Sigmoid colon (tissue), 7 donors: ENCODE results near the gene WFDC10B. TPM values are rescaled to one million over a fixed set of nuclear protein-coding genes. Genes with fewer than 3 reads are reported as not detected.
"Not testable (repeated sequence)": the region's sequence is repeated elsewhere in the genome, so short reads cannot be mapped to it uniquely, and the experiment has no call there.

ENCODE experiments used
- DNase-seq: peaks from one replicate; pipeline ENCODE4 v3.0.0-alpha.2; 2019
- H3K27ac ChIP-seq, 4 donors: fragments of 200-600 bp; sonication (generic); one replicate each; pipeline ENCODE4 v1.5.1; 2016 to 2019; ENCODE audit warnings: mild to moderate bottlenecking in 1 of 4
- H3K27me3 ChIP-seq, 3 donors: fragments of 200-600 bp; sonication (generic); one replicate each; pipeline ENCODE4 v1.5.1; 2019; ENCODE audit warnings: mild to moderate bottlenecking in 1 of 3
- H3K36me3 ChIP-seq, 4 donors: fragments of 200-600 bp; sonication (generic); one replicate each; pipeline ENCODE4 v1.5.1; 2016 to 2019
- H3K4me1 ChIP-seq, 4 donors: fragments of 200-600 bp; sonication (generic); one replicate each; pipeline ENCODE4 v1.5.1; 2017 to 2019
- H3K4me3 ChIP-seq, 4 donors: fragments of 200-600 bp; sonication (generic); one replicate each; pipeline ENCODE4 v1.5.1; 2017 to 2019; ENCODE audit warnings: mild to moderate bottlenecking in 2 of 4, moderate library complexity in 1 of 4
- H3K9me3 ChIP-seq, 4 donors: fragments of 200-600 bp in 3 of 4; sonication (generic) in 3 of 4; one replicate each; pipeline versions ENCODE4 v1.5.1 to v1.6.1; 2013 to 2019
- EP300 ChIP-seq, 4 donors: sonication (generic); formaldehyde crosslinking; IDR thresholded peaks; one replicate each; pipeline ENCODE4 v1.6.1; 2017; ENCODE audit warnings: antibody characterized with exemption in 4 of 4
- POLR2A ChIP-seq, 2 donors: fragments of 450-650 bp; IDR thresholded peaks; one replicate each; pipeline ENCODE4 v1.6.1; 2016; ENCODE audit warnings: antibody characterized with exemption in 2 of 2, mild to moderate bottlenecking in 2 of 2, moderate library complexity in 2 of 2
- POLR2AphosphoS5 ChIP-seq, 4 donors: sonication (generic); formaldehyde crosslinking; IDR thresholded peaks; one replicate each; pipeline ENCODE4 v1.6.1; 2017; ENCODE audit warnings: antibody characterized with exemption in 4 of 4
- WGBS, 2 donors: extraction: QIAGEN DNeasy Blood & Tissue Kit; methylation state at CpG; one replicate each; pipeline ENCODE4 v1.1.7; 2013; 5-methylcytosine and 5-hydroxymethylcytosine counted together
- intact Hi-C: fragments of 100-400 bp; cut with DNase I; formaldehyde crosslinking; loops from one replicate; pipeline ENCODE4 v1.15.1; 2023
- polyA plus RNA-seq, 3 donors: library from polyadenylated mRNA; stranded (reverse); fragments of 200-250 nt; gene quantifications; one replicate each; pipeline ENCODE4 v1.2.3, GENCODE V29; 2013
- total RNA-seq, 4 donors: library from RNA; depleted of rRNA; stranded (reverse); fragments of >200 nt; gene quantifications; one replicate each; pipeline ENCODE4 v1.1.0, GENCODE V29; 2016
- TF ChIP-seq, protein P1 (sequence below), 4 experiments: fragments of 450-650 bp in 3 of 4; fragments of 200-600 bp in 1 of 4; IDR thresholded peaks; one replicate each; pipeline ENCODE4 v1.5.1; 2016 to 2019; ENCODE audit warnings: antibody characterized with exemption in 4 of 4, mild to moderate bottlenecking in 3 of 4, moderate library complexity in 2 of 4
- donor health status: healthy with polysubstance abuse.
- donor health status: Bipolar disorder and iron deficiency.
- donor health status: healthy.

The WFDC10B gene
- total and polyA plus RNA-seq, 7 donors: 0.52 TPM; not detected in 6

DNA sequence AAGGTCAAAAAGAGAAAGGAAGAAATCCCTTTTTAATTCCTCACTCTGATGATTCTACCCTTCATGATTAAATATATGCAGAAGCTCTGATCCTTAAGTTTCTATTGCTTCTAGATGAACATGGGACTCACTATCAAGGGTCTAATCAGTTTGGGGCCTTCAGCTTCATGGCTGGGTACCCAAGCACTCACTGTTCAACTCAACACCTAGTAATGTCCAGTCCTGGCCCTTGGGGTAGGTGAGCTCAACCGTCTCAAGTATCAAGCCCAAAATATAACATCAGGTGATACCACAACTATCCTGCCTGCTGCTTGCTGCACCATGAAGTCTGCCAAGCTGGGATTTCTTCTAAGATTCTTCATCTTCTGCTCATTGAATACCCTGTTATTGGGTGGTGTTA, 17.2 kb upstream of the WFDC10B start, which contains the start of gene SPINT4:
Gene SPINT4 (plus strand): TSS at position 301 of the 400 bp plus-strand sequence. CDS start 21 bp downstream, at position 322.
- no peak for DNase-seq
- no peaks in the 10 kb centered on the region for H3K9me3 ChIP-seq
- WGBS, 2 donors: 87 to 96% methylated on average over 1 of the region's 1 CpG
- H3K27ac ChIP-seq: no peak within 1 kb of the TSS
- no peaks in the 10 kb centered on the region for H3K36me3 ChIP-seq
- no peaks in the 10 kb centered on the region for H3K4me1 ChIP-seq
- H3K27me3 ChIP-seq: no peaks in the 10 kb centered on the region
- TF ChIP-seq POLR2A (IDR thresholded peaks at IDR 0.05) (no peak), EP300 (IDR thresholded peaks at IDR 0.05) (no peak)
- TF ChIP-seq, protein P1, sequence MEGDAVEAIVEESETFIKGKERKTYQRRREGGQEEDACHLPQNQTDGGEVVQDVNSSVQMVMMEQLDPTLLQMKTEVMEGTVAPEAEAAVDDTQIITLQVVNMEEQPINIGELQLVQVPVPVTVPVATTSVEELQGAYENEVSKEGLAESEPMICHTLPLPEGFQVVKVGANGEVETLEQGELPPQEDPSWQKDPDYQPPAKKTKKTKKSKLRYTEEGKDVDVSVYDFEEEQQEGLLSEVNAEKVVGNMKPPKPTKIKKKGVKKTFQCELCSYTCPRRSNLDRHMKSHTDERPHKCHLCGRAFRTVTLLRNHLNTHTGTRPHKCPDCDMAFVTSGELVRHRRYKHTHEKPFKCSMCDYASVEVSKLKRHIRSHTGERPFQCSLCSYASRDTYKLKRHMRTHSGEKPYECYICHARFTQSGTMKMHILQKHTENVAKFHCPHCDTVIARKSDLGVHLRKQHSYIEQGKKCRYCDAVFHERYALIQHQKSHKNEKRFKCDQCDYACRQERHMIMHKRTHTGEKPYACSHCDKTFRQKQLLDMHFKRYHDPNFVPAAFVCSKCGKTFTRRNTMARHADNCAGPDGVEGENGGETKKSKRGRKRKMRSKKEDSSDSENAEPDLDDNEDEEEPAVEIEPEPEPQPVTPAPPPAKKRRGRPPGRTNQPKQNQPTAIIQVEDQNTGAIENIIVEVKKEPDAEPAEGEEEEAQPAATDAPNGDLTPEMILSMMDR (IDR thresholded peaks at IDR 0.05): no peak
- intact Hi-C loops: no loop called here
- H3K4me3 ChIP-seq: no peak within 1 kb of the TSS

DNA sequence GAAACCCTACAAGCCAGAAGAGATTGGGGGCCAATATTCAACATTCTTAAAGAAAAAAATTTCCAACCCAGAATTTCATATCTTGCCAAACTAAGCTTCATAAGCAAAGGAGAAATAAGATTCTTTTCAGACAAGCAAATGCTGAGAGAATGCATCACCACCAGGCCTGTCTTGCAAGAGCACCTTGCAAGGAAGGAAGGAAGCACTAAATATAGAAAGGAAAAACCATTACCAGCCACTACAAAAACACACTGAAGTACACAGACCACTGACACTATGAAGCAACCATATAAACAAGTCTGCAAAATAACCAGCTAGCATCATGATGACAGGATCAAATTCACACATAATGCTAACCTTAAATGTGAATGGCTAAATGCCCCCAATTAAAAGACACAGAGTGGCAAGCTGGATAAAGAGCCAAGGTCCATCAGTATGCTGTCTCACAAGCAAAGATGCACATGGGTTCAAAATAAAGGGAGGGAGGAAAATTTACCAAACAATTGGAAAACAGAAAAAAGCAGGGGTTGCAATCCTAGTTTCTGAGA, 11.4 kb upstream of the WFDC10B start:
- DNase-seq, H3K27me3 ChIP-seq, H3K4me3 ChIP-seq, H3K36me3 ChIP-seq, H3K27ac ChIP-seq, H3K4me1 ChIP-seq, H3K9me3 ChIP-seq, intact Hi-C loops: not testable (repeated sequence)

- H3K36me3 ChIP-seq: no peaks in the 10 kb centered on the region
- H3K27me3 ChIP-seq: no peaks in the 10 kb centered on the region
- no peak for TF ChIP-seq POLR2A (IDR thresholded peaks at IDR 0.05)
- no peak for TF ChIP-seq POLR2AphosphoS5 (IDR thresholded peaks at IDR 0.05)
- TF ChIP-seq, protein P1 (IDR thresholded peaks at IDR 0.05): no peak
- TF ChIP-seq EP300 (IDR thresholded peaks at IDR 0.05): no peak
- H3K27ac ChIP-seq: no peak within 1 kb of the TSS
- no peaks in the 10 kb centered on the region for H3K9me3 ChIP-seq
- 39 to 70% methylated on average over 4 of the region's 4 CpGs for WGBS, 2 donors
- no peak for DNase-seq
- intact Hi-C loops: no loop called here
- H3K4me1 ChIP-seq: no peaks in the 10 kb centered on the region
- H3K4me3 ChIP-seq: no peak within 1 kb of the TSS
Observed at GRCh38 chr20:45701873-45702272, 2.9 kb downstream of the WFDC10B start, which contains the start of gene WFDC13. Gene WFDC13, plus strand, starts transcription at chr20:45702038. Its CDS starts 86 bp downstream, at chr20:45702124.

DNA sequence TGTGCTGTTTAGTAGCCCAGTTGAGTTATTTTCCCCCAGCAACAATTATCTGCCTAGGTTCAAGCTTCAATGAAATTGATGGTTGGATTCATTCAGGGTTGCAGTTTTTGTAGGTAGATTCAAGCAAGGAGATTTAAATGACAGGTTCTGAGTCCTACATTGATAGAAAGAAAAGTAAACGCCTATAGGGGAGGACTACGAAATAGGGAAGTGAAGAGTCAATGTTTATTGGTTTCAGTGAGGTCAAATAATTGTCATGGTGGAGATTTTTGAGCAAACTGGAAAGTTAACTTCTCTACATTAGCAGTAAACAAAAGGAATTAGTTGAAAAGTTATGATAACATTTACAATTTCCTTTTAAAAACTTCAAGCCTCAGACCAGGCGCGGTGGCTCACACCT, 3.7 kb downstream of the WFDC10B start:
- no peak for DNase-seq
- intact Hi-C loops: no loop called here
- no peak overlapping the region for H3K27ac ChIP-seq
- H3K4me1 ChIP-seq: no peaks in the 10 kb centered on the region
- 45 to 66% methylated on average over 4 of the region's 4 CpGs for WGBS, 2 donors
- no peak overlapping the region for H3K4me3 ChIP-seq
- TF ChIP-seq POLR2AphosphoS5 (IDR thresholded peaks at IDR 0.05) (no peak), POLR2A (IDR thresholded peaks at IDR 0.05) (no peak), EP300 (IDR thresholded peaks at IDR 0.05) (no peak)
- TF ChIP-seq, protein P1 (IDR thresholded peaks at IDR 0.05): no peak
- no peaks in the 10 kb centered on the region for H3K36me3 ChIP-seq
- H3K27me3 ChIP-seq: no peaks in the 10 kb centered on the region
- H3K9me3 ChIP-seq: no peaks in the 10 kb centered on the region

DNA sequence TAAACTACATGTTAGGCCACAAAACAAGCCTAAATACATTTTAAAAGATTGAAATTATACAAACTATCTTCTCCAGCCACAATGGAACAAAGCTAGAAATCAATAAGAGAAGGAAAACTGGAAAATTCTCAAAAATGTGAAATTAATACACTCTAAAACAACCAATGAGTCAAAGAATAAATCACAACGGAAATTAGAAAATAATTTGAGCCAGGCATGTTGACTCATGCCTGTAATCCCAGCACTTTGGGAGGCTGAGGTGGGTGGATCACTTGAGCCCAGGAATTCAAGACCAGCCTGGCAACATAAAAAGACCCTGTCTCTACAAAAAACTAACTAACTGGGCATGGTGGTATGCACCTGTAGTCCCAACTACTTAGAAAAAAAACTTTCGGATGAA, 9.3 kb downstream of the WFDC10B start:
- WGBS, 2 donors: 94 to 97% methylated on average over 2 of the region's 2 CpGs
- TF ChIP-seq POLR2AphosphoS5 (IDR thresholded peaks at IDR 0.05): no peak
- no peak for TF ChIP-seq POLR2A (IDR thresholded peaks at IDR 0.05)
- TF ChIP-seq, protein P1 (IDR thresholded peaks at IDR 0.05): no peak
- intact Hi-C loops: no loop called here

DNA sequence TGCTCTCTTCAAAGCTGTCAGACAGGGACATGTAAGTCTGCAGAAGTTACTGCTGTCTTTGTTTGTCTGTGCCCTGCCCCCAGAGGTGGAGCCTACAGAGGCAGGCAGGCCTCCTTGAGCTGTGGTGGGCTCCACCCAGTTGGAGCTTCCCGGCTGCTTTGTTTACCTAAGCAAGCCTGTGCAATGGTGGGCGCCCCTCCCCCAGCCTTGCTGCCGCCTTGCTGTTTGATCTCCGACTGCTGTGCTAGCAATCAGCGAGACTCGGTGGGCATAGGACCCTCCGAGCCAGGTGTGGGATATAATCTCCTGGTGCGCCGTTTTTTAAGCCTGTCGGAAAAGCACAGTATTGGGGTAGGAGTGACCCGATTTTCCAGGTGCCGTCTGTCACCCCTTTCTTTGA, 11.5 kb downstream of the WFDC10B start:
- H3K36me3 ChIP-seq, H3K27ac ChIP-seq, DNase-seq, H3K27me3 ChIP-seq, H3K4me3 ChIP-seq, intact Hi-C loops, H3K4me1 ChIP-seq, H3K9me3 ChIP-seq: not testable (repeated sequence)
- 84 to 89% methylated on average over 12 of the region's 12 CpGs for WGBS, 2 donors

More for the DNA sequence above, 9.3 kb downstream of the WFDC10B start:
- H3K27me3 ChIP-seq: no peaks in the 10 kb centered on the region
- no peak overlapping the region for H3K27ac ChIP-seq
- no peak for DNase-seq
- no peaks in the 10 kb centered on the region for H3K4me1 ChIP-seq
- H3K36me3 ChIP-seq: no peaks in the 10 kb centered on the region
- H3K9me3 ChIP-seq: no peaks in the 10 kb centered on the region
- H3K4me3 ChIP-seq: no peak overlapping the region
